Lower lobe of right lung (tissue), 2 donors: ENCODE data around the gene CDH23. TPM values are rescaled to one million over a fixed set of nuclear protein-coding genes. Genes with fewer than 3 reads are reported as not detected.

Experiments used
- ATAC-seq, 2 donors: fragments of 200-7000 bp; cut with Tn5 transposase; one replicate each; pipeline ENCODE4 v1.9.1; 2020 to 2022; ENCODE audit warnings: mild to moderate bottlenecking in 2 of 2, moderate library complexity in 2 of 2
- DNase-seq: peaks from one replicate; pipeline ENCODE4 v3.0.0-alpha.2; 2020
- H3K27ac ChIP-seq: fragments of 200-600 bp; one replicate; pipeline ENCODE4 v1.8.0; 2022
- H3K27me3 ChIP-seq: fragments of 200-600 bp; one replicate; pipeline ENCODE4 v1.8.0; 2022; ENCODE audit warnings: low read depth
- H3K36me3 ChIP-seq: fragments of 200-600 bp; one replicate; pipeline ENCODE4 v1.8.0; 2022; ENCODE audit warnings: mild to moderate bottlenecking
- H3K4me1 ChIP-seq: fragments of 200-600 bp; one replicate; pipeline ENCODE4 v1.8.0; 2022
- H3K4me3 ChIP-seq: fragments of 200-600 bp; one replicate; pipeline ENCODE4 v1.8.0; 2022; ENCODE audit warnings: mild to moderate bottlenecking
- H3K9me3 ChIP-seq: fragments of 200-600 bp; one replicate; pipeline ENCODE4 v1.8.0; 2022
- intact Hi-C: fragments of 100-400 bp; cut with DNase I; formaldehyde crosslinking; loops from one replicate; pipeline ENCODE4 v1.11.0; 2022
- total RNA-seq: library from RNA; stranded (reverse); fragmentation: NEBNext Ultra II Directional; extraction: Animal tissue kit (Norgen Biotek cat#: 25700); gene quantifications from one replicate; pipeline ENCODE4 v1.2.1, GENCODE V29; 2021
- TF ChIP-seq, protein P1 (sequence below): fragments of 200-600 bp; IDR thresholded peaks from one replicate; pipeline ENCODE4 v1.8.0; 2022; ENCODE audit warnings: antibody characterized with exemption, mild to moderate bottlenecking
- donor health status: DM: no; HTN: yes; CAD: no; lungs with severe emphysema.

The CDH23 gene
- total RNA-seq, 1 donor from 2014 or later: 9.4 TPM

DNA sequence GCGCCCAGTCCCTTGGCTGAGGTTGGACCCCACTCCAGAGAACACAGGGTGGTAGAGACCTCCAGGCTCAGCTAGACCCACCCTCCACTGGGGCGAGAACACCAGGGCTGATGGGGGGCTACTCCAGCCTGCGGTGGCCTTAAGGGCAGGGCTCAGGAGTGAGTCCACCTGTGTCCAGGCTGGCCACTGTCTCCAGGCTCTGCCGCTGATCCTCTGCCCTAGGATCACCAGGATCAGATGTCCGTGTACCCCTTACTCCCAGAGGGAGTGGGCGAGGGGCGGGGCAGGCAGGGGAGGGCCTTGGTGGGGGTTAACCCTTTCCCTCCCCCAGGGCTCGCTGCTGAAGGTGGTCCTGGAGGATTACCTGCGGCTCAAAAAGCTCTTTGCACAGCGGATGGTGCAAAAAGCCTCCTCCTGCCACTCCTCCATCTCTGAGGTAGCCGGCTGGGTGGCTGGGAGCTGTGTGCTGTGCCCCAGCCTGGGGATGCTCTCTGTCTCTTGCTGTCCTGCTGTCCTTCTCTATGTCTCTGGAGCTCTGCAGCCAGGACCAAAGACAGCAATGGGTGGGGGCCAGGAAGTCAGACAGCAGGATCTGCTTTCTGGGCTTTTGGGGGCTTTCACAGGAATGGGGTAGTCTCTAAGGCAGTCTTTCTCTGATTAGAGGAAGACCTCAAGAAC lies 416.3 kb downstream of the CDH23 start:
- intact Hi-C loops: no loop called here
- H3K27ac ChIP-seq: no peak overlapping the region
- ATAC-seq (no peak), DNase-seq (no peak)
- TF ChIP-seq, protein P1, sequence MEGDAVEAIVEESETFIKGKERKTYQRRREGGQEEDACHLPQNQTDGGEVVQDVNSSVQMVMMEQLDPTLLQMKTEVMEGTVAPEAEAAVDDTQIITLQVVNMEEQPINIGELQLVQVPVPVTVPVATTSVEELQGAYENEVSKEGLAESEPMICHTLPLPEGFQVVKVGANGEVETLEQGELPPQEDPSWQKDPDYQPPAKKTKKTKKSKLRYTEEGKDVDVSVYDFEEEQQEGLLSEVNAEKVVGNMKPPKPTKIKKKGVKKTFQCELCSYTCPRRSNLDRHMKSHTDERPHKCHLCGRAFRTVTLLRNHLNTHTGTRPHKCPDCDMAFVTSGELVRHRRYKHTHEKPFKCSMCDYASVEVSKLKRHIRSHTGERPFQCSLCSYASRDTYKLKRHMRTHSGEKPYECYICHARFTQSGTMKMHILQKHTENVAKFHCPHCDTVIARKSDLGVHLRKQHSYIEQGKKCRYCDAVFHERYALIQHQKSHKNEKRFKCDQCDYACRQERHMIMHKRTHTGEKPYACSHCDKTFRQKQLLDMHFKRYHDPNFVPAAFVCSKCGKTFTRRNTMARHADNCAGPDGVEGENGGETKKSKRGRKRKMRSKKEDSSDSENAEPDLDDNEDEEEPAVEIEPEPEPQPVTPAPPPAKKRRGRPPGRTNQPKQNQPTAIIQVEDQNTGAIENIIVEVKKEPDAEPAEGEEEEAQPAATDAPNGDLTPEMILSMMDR: no peak
- H3K4me1 ChIP-seq: peaks cover 3% of the 10 kb centered on the region
- no peak overlapping the region for H3K4me3 ChIP-seq
- no peaks in the 10 kb centered on the region for H3K27me3 ChIP-seq
- peaks cover 39% of the 10 kb centered on the region for H3K36me3 ChIP-seq
- no peaks in the 10 kb centered on the region for H3K9me3 ChIP-seq

DNA sequence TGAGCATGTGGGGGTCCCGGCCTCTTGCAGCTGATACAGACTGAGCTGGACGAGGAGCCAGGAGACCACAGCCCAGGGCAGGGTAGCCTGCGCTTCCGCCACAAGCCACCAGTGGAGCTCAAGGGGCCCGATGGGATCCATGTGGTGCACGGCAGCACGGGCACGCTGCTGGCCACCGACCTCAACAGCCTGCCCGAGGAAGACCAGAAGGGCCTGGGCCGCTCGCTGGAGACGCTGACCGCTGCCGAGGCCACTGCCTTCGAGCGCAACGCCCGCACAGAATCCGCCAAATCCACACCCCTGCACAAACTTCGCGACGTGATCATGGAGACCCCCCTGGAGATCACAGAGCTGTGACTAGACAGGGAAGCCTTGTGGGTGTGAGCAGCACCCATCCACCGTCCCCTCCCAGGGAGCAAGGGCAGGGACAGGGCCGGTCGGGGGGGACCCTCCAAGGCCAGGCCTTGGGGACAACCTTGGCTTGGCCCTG lies 418.2 kb downstream of the CDH23 start:
- Histone ChIP-seq H3K9me3 (no peaks in the 10 kb centered on the region), H3K27ac (no peak overlapping the region), H3K36me3 (peaks cover 58% of the 10 kb centered on the region), H3K4me3 (no peak overlapping the region), H3K4me1 (peaks cover 20% of the 10 kb centered on the region), H3K27me3 (no peaks in the 10 kb centered on the region)
- TF ChIP-seq, protein P1: no peak
- DNase-seq: no peak
- ATAC-seq: no peak
- intact Hi-C loops: no loop called here

DNA sequence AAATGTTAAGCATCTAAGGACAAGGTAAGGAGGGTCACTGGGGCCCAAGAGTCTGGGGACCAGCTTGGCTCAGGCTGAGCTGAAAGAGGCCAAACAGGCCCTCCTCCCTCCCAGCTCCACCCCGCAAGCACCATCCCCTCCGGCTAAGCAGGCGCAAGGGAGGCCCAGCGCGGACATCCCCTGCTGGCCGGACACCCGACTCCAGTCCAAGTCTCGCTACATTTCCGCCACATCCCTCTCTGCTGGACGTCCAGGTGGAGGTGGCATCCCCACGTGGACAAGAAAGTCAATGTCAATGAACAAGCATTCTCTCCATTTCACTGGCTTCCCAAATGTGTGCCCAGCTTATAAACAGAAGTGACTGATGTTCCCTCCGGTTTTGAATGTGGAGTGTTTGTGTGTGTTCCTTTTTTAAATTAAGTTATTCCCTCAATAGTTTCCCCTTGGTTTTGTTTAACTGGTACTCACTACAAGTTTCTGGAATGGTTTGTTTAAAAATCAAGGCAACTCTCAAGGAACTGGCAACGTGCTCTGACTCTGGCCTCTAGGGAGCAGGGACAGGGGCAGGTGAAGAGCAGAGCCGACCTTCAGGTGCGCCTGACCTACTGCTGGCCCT lies 418.9 kb downstream of the CDH23 start:
- TF ChIP-seq, protein P1: no peak
- Histone ChIP-seq H3K27me3 (no peaks in the 10 kb centered on the region), H3K4me1 (peaks cover 20% of the 10 kb centered on the region), H3K36me3 (peaks cover 64% of the 10 kb centered on the region), H3K9me3 (no peaks in the 10 kb centered on the region), H3K27ac (no peak overlapping the region), H3K4me3 (no peak overlapping the region)
- DNase-seq (no peak), ATAC-seq (no peak)
- intact Hi-C loops: no loop called here

DNA sequence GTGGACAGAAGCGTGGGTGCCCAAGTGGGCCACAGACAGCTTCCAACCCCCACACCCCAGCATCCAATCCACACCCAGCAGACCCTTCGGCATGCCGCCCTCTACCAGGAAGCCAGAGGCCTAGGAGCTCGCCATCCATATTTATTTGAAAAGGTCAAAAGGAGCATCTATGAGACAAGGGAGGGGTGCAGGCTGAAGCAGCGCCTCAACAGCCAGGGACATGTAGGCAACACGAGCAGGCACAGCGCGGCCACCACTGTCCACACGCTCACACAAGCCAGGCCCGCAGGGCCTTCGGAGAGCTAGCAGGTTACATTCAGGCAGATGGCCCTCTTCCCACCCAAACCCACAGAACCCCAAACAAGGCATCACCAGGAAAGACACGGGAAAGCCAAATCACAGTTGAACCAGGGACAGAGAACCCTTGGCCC lies 419.7 kb downstream of the CDH23 start:
- H3K27me3 ChIP-seq: no peaks in the 10 kb centered on the region
- TF ChIP-seq, protein P1: no peak
- H3K9me3 ChIP-seq: no peaks in the 10 kb centered on the region
- no peak for DNase-seq
- intact Hi-C loops: no loop called here
- no peak overlapping the region for H3K27ac ChIP-seq
- H3K4me3 ChIP-seq: no peak overlapping the region
- H3K36me3 ChIP-seq: peaks cover 72% of the 10 kb centered on the region
- peaks cover 20% of the 10 kb centered on the region for H3K4me1 ChIP-seq
- ATAC-seq: no peak

DNA sequence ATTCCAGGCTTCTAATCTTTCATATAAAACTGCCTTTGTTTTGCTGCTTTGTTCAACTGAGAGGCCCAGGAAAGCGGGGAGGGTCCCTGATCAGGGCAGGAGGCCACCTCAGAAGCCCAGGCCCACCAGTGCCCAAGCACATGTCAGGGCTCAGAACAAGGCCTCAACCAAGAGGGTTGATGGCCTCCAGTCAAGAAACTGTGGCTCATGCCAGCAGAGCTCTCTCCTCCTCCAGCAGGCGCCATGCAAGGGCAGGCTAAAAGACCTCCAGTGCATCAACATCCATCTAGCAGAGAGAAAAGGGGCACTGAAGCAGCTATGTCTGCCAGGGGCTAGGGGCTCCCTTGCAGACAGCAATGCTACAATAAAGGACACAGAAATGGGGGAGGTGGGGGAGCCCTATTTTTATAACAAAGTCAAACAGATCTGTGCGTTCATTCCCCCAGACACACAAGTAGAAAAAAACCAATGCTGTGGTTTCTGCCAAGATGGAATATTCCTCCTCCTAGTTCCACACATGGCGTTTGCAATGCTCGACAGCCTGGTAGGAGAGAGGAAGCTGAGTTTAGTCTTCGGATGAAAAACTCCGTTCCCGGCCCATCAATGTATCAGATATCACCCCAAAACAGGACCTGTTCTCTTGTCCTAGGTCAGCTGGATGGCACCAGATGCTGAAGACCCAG lies 420.4 kb downstream of the CDH23 start:
- no peak for DNase-seq
- peaks cover 79% of the 10 kb centered on the region for H3K36me3 ChIP-seq
- no peak overlapping the region for H3K27ac ChIP-seq
- intact Hi-C loops: no loop called here
- peaks cover 20% of the 10 kb centered on the region for H3K4me1 ChIP-seq
- ATAC-seq: no peak
- H3K4me3 ChIP-seq: no peak overlapping the region
- H3K27me3 ChIP-seq: no peaks in the 10 kb centered on the region
- TF ChIP-seq, protein P1: no peak
- H3K9me3 ChIP-seq: no peaks in the 10 kb centered on the region
